Amniotic epithelial cell (primary cell): ENCODE measurements around the gene ANHX.
"Not testable (repeated sequence)": the region's sequence is repeated elsewhere in the genome, so short reads cannot be mapped to it uniquely, and the experiment has no call there.

Source experiments
- DNase-seq: peaks from one replicate; pipeline ENCODE4 v3.0.0-alpha.2; 2010; ENCODE audit warnings: low read depth

Gene ANHX

DNA sequence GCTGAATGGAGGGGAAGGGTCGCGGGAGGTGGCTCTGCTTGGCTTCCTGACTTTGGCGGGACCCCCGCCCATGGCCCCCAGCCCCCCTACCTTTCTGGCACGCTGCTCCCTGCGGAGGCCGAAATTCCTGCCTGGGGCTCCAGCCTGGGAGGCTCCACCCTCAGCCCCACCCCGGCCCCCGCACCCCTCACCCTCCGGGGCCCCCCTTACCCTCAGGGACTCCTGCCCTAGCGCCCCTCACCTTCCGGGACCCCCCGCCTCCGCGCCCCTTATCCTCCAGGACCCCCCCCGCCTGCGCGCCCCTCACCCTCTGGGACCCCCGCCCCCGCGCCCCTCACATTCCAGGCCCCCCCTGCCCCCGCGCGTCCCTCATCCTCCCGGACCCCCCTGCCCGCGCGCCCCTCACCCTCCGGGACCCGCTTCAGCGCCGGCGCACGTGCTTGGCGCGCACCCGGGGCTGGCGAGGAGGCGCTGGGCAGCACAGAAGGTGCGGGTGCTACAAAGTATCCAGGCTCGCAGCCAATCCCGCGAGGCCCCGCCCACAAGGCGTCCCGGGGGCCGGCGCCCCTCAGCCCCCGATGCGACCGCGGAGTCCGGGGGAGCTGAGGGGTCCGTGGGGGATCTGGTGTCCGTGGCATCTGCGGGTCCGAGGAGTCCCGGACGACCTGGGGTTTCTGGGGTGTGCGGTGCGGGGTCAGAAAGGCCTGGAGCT lies at the start of gene ANHX:
Gene ANHX, minus strand, starts transcription at position 477 of the 712 bp plus-strand sequence. CDS start 1,521 bp downstream, outside the sequence.
- no peak for DNase-seq

DNA sequence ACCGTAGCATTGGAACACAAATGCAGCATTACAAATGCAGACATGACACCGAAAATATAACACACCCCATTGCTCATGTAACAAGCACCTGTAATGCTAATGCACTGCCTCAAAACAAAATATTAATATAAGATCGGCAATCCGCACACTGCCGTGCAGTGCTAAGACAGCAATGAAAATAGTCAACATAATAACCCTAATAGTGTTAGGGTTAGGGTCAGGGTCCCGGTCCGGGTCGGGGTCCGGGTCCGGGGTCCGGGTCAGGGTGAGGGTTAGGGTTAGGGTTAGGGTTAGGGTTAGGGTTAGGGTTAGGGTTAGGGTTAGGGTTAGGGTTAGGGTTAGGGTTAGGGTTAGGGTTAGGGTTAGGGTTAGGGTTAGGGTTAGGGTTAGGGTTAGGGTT lies 29.0 kb upstream of the ANHX start:
- not testable (repeated sequence) for DNase-seq

GRCh38 chr12:133264173-133264572 lies 28.5 kb upstream of the ANHX start:
- DNase-seq = no peak

DNA sequence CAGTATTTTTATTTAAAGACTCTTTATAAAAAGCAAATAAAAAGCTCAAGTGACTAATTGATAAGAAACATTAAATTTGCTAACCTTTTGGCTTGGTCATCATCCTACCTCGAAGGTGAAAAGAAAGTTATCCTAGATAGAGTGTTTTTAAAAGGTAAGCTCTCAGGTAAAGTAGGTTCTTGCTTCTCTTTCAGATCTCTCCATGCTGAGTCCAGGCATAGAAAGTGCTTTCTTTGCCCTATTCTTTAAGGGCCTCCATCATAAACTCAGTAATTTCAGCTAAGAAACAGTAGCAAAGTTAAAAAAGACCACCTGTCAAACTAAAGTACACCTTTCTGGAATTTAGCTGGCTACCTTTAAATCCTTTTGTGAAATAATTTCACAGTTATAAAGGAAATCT lies 20.6 kb upstream of the ANHX start:
- no peak for DNase-seq

- not testable (repeated sequence) for DNase-seq
These were observed 20.2 kb upstream of the ANHX start for GRCh38 chr12:133255833-133256232.

GRCh38 chr12:133251732-133252131 lies 16.1 kb upstream of the ANHX start:
- no peak for DNase-seq

DNA sequence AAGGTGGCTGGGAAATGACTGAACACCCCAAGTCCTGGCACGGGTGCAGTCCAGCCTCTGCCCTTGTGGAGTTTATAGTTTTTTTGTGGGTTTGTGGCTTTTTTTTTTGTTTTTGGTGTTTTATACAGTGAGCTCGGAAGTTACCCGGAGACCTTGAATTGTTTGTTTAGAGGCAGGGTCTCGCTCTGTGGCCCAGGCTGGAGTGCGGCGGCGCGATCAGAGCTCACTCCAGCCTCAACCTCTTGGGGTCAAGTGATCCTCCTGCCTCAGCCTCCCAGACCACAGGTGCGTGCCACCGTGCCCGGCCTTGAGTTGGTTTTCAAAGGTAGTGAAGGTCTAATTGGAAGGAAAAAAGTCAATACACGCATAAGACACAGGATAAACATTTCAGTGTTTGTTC lies 879 bp upstream of the ANHX start:
- DNase-seq = no peak

- no peak for DNase-seq
These were observed 467 bp upstream of the ANHX start for GRCh38 chr12:133236144-133236543.

DNA sequence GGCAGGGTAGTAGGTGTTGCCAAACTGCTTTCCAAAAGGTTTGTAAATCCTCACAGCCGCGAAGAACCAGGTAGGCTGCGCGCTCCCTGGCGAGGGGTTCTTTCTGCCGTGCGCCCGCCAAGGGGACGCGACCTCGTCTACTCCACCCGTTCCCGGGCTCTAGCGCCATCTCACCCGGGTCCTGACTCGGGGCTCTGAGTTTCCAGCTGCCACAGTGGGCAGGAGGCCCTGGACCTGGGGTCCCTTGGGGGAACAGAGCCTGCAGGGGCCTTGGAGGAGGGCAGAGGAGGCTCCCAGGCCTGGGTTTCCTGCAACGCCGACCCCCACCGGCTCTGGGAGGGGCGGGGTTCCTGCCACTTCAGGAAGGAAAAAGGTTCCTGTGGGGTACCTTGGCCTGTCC lies 706 bp downstream of the ANHX start:
- no peak for DNase-seq

DNA sequence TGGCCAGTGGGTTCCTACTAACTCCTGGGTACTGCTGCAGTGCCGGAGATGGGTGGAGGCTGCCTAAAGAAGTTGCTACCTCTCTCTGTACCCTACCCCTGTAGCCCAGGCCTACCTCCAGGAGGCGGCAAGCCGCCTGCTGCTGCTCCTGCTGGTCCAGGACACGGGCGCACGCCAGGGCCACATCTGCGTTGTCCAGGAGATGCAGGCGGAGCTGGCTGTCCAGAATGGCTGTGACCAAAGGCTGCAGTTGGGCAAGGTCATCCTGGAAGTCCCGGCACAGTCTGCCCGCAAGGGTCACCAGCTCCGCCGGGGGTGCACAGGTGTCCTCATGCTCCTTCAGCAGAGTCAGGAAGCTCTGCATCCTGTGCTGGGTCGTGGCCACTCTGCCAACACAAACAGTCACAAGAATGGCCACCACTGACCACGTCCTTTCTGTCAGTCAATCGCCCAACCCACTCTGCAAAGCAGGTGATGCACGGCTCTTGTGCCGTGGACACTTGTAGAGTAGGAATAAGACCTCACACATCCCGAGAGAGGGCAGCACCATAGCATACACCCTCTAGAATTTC lies 1.6 kb downstream of the ANHX start:
- no peak for DNase-seq

DNA sequence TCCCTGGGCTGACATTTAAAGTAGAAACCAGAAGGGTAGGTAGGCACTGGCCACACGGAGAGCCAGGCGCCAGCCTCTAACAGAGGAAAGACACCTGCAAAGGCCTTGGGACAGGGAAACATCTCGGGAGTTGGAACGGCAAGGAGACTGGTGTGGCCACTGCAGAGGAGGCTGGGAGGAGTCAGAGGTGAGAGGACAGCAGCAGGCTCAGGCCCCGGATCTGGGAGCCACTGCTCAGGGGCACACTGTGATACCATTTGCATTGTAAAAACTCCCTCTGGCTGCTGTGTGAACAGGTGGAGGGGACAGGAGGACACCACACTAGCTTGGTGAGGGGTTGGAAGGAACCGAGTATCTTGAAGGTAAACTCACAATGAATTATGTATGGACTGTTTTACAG lies 2.7 kb downstream of the ANHX start:
- no peak for DNase-seq

DNA sequence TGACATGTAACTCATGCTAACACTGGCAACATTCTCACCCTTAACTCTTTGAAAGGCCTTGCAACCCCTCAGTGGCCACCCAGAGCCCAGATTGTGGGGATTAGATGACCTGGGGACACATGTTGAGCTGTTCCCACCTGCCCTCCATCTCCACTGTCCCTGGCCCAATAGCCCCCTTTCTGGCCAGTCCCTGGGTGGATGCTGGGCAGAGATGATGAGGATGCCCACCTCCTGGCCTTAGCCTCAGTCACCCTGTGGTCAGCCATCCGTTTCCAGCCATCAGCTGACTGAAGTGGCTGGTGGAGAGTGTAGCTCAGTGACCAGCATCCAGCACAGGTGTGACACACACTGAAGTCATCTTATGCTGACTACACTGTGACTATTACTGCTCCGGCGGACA lies 4.7 kb downstream of the ANHX start:
- DNase-seq = no peak

- no peak for DNase-seq
These were observed 8.3 kb downstream of the ANHX start for GRCh38 chr12:133227281-133227852.

GRCh38 chr12:133226690-133227089 lies 9.0 kb downstream of the ANHX start:
- DNase-seq = no peak

DNA sequence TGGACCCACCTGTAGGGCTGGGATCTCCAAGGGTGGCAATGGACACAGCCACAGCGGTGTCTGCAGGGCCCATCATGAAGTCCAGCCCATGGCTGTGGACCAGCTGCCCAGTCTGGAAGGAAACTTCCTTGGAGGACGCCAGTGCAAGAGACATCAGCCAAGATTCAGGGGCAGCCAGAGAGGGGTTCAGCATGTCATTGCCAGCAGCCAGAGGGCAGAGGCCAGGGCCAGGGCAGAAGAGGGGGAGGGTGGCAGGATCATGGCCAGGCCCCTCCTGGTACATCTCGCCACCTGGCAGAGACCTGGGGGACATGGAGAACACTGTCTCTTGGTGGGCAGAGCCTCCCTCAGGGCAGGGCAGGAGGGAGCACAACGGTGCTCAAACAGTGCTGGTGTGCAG lies 10.2 kb downstream of the ANHX start:
- DNase-seq = no peak

- DNase-seq = no peak
These were observed 13.5 kb downstream of the ANHX start for GRCh38 chr12:133222211-133222610.

- no peak for DNase-seq
These were observed 14.4 kb downstream of the ANHX start for GRCh38 chr12:133221241-133221640.

GRCh38 chr12:133220521-133220920 lies 15.2 kb downstream of the ANHX start:
- DNase-seq = no peak

GRCh38 chr12:133217219-133217618 lies 18.5 kb downstream of the ANHX start:
- no peak for DNase-seq

DNA sequence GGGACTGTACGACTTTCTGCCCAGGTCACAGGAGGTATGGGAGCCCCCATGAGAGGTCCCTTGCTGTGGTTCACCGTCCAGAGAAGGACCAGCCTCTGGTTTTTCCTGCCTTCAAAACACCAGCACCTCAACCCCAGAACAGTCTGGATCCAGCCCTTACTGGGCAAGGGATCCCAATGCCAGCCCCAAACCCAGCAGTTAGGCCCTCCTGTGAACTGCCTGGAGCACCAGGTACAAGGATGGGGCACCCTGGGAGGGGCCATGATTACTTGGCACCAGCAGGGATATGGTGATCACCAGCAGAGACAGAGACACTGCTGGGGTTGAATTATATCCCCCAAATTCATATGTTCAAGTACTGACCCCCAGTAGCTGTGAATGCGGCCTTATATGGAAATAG lies 20.0 kb downstream of the ANHX start:
- DNase-seq = no peak

GRCh38 chr12:133206390-133206789 lies 29.3 kb downstream of the ANHX start:
- DNase-seq = no peak

DNA sequence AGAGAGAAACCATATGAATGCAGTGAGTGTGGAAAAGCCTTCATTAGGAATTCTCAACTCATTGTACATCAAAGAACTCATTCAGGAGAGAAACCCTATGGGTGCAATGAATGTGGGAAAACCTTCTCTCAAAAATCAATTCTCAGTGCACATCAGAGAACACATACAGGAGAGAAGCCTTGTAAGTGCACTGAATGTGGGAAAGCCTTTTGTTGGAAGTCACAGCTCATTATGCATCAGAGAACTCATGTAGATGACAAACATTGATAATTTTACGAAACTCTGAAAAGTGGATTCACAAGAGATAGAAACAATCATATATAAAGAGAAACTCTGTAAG lies 31.4 kb downstream of the ANHX start:
- peak; percentile 11 for DNase-seq

DNA sequence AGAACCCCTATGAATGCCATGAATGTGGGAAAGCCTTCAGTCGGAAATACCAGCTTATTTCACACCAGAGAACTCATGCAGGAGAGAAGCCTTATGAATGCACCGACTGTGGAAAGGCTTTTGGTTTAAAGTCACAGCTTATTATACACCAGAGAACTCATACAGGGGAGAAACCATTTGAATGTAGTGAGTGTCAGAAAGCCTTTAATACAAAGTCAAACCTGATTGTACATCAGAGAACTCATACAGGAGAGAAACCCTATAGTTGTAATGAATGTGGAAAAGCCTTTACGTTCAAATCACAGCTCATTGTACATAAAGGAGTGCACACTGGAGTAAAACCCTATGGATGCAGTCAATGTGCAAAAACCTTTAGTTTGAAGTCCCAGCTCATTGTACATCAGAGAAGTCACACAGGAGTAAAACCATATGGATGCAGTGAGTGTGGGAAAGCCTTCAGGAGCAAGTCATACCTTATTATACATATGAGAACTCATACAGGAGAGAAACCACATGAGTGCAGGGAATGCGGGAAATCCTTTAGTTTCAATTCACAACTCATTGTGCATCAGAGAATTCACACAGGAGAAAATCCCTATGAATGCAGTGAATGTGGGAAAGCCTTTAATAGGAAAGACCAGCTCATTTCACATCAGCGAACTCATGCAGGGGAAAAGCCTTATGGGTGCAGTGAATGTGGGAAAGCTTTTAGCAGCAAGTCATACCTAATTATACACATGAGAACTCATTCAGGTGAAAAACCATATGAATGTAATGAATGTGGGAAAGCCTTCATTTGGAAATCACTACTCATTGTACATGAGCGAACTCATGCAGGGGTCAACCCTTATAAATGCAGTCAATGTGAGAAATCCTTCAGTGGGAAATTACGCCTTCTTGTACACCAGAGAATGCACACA lies 32.1 kb downstream of the ANHX start:
- peak; percentile 58 for DNase-seq
